ENCODE data around the gene MEFV. TPM values are rescaled to one million over a fixed set of nuclear protein-coding genes. Genes with fewer than 3 reads are reported as not detected.
"Not testable (repeated sequence)": the region's sequence is repeated elsewhere in the genome, so short reads cannot be mapped to it uniquely, and the experiment has no call there.

The MEFV gene
- total RNA-seq, 1 experiment from 2014 or later = not detected

DNA sequence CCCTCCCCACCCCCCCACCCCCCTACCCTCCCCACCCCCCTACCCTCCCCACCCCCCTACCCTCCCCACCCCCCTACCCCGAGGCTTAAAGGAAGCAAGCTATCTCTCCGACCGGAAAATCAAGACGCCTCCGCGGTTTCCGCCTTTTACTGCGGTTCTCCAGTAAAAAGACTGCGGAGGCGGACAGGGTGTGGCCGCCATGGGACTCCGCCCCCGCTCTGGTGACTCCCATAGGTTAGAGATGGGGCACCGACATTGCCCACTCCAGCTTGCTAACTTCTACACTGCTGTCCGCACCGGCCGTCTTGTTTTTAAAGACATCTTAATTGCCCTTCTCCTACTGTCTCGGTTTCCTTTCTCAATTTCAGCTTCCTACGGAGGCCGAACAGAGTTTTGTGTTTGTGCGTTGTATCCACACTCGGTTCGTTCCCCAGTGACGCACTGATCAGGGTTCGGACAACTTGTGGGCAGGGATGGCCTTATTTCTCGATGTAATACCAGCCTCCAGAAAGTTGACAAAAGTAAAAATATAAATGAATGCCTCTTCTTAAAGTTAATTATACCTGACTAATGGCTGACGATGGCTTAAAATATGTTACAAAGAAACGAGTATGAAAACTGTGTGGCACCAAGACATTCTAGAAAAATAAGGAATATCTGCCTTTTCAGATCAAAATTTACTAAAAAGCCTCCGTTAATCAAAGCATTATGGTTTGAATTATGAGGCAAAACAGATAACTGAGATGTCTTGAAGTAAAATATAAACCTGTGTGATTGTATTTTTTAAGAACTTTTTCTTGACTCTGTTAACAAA lies 20.4 kb downstream of the MEFV start:
- peak; percentile 92 for DNase-seq (ENCODE audit: low read depth, low spot score)
- in situ Hi-C loops (cut with HindIII; ENCODE audit: low pct_unique_long_range_greater_than_20kb, low sequenced_read_pairs) = no loop called here

GRCh38 chr16:3234857-3235561 lies 21.4 kb downstream of the MEFV start, which contains the start of gene ZNF200:
ZNF200 (minus strand) TSS chr16:3235158; CDS start chr16:3233755, 1,403 bp downstream.
- in situ Hi-C loops (cut with HindIII; ENCODE audit: low pct_unique_long_range_greater_than_20kb, low sequenced_read_pairs) = no loop called here

GRCh38 chr16:3234543-3234856 lies 21.9 kb downstream of the MEFV start:
- in situ Hi-C loops (cut with HindIII; ENCODE audit: low pct_unique_long_range_greater_than_20kb, low sequenced_read_pairs) = no loop called here
- no peak for DNase-seq (ENCODE audit: low read depth, low spot score)

More at GRCh38 chr16:3234857-3235561, 21.4 kb downstream of the MEFV start, which contains the start of gene ZNF200:
- DNase-seq (ENCODE audit: low read depth, low spot score) = peak; percentile 93

GRCh38 chr16:3223913-3224515 lies 32.4 kb downstream of the MEFV start:
- in situ Hi-C loops (cut with HindIII; ENCODE audit: low pct_unique_long_range_greater_than_20kb, low sequenced_read_pairs) = no loop called here

DNA sequence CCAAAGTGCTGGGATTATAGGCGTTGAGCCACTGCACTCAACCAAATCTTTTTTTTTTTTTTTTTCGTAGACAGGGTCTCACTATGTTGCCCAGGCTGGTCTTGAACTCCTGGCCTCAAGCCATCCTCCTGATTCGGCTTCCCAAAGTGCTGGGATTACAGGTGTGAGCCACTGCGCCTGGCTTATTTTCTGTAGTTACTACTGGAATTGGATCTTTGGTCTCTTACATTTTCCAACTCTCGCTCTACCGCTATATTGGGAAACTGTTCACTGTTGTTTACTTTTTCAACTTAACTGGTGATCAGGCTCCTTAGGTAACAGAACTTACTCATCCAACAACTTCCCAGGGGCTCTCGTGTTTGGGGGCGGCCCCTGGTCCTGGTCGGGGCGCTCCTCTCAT lies 35.6 kb downstream of the MEFV start:
- no peak for DNase-seq (ENCODE audit: low read depth, low spot score)
- in situ Hi-C loops (cut with HindIII; ENCODE audit: low pct_unique_long_range_greater_than_20kb, low sequenced_read_pairs) = no loop called here

More at GRCh38 chr16:3223913-3224515, 32.4 kb downstream of the MEFV start:
- no peak for DNase-seq (ENCODE audit: low read depth, low spot score)

DNA sequence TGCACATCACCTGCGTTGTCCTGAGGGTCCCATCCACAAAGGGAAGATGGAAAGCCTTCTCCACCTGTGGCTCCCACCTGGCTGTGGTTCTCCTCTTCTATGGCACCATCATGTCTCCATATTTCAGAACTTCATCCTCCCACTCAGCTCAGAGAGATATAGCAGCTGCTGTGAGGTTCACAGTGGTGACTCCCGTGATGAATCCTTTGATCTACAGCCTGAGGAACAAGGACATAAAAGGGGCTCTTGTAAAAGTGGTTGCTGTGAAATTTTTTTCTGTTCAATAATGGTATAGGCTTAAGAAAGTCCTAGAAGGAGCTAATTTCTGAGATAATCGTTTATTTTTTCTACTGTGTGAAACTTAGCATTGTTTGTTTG lies 40.2 kb downstream of the MEFV start:
- DNase-seq (ENCODE audit: low read depth, low spot score) = no peak

DNA sequence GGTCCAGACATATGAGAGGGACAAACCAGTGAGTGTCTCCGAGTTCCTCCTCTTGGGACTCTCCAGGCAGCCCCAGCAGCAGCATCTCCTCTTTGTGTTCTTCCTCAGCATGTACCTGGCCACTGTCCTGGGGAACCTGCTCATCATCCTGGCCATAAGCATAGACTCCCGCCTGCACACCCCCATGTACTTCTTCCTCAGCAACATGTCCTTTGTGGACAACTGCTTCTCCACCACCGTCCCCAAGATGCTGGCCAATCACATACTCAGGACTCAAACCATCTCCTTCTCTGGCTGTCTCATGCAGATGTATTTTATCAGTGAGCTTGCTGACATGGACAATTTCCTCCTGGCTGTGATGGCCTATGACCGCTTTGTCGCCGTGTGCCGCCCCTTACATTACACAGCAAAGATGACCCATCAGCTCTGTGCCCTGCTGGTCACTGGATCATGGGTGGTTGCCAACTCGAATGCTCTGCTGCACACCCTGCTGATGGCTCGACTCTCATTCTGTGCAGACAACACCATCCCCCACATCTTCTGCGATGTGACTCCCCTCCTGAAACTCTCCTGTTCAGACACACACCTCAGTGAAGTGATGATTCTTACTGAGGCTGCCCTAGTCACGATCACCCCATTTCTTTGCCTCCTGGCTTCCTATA lies 40.7 kb downstream of the MEFV start:
- no peak for DNase-seq (ENCODE audit: low read depth, low spot score)
- in situ Hi-C loops (cut with HindIII; ENCODE audit: low pct_unique_long_range_greater_than_20kb, low sequenced_read_pairs) = no loop called here

More for the DNA sequence above, 40.2 kb downstream of the MEFV start:
- in situ Hi-C loops (cut with HindIII; ENCODE audit: low pct_unique_long_range_greater_than_20kb, low sequenced_read_pairs) = no loop called here

GRCh38 chr16:3214904-3215600 lies 41.4 kb downstream of the MEFV start:
- in situ Hi-C loops (cut with HindIII; ENCODE audit: low pct_unique_long_range_greater_than_20kb, low sequenced_read_pairs) = no loop called here
- no peak for DNase-seq (ENCODE audit: low read depth, low spot score)

GRCh38 chr16:3212567-3212966 lies 43.9 kb downstream of the MEFV start:
- in situ Hi-C loops (cut with HindIII; ENCODE audit: low pct_unique_long_range_greater_than_20kb, low sequenced_read_pairs) = no loop called here

GRCh38 chr16:3212006-3212405 lies 44.4 kb downstream of the MEFV start:
- no peak for DNase-seq (ENCODE audit: low read depth, low spot score)
- in situ Hi-C loops (cut with HindIII; ENCODE audit: low pct_unique_long_range_greater_than_20kb, low sequenced_read_pairs) = no loop called here

More at GRCh38 chr16:3212567-3212966, 43.9 kb downstream of the MEFV start:
- DNase-seq (ENCODE audit: low read depth, low spot score) = no peak

GRCh38 chr16:3207086-3207953 lies 49.1 kb downstream of the MEFV start:
- DNase-seq (ENCODE audit: low read depth, low spot score) = no peak
- in situ Hi-C loops (cut with HindIII; ENCODE audit: low pct_unique_long_range_greater_than_20kb, low sequenced_read_pairs) = no loop called here

GRCh38 chr16:3205939-3206338 lies 50.5 kb downstream of the MEFV start:
- DNase-seq (ENCODE audit: low read depth, low spot score); in situ Hi-C loops (cut with HindIII; ENCODE audit: low pct_unique_long_range_greater_than_20kb, low sequenced_read_pairs): not testable (repeated sequence)

- no peak for DNase-seq (ENCODE audit: low read depth, low spot score)
- in situ Hi-C loops (cut with HindIII; ENCODE audit: low pct_unique_long_range_greater_than_20kb, low sequenced_read_pairs) = no loop called here
Observed at GRCh38 chr16:3202903-3203539, 53.4 kb downstream of the MEFV start.

DNA sequence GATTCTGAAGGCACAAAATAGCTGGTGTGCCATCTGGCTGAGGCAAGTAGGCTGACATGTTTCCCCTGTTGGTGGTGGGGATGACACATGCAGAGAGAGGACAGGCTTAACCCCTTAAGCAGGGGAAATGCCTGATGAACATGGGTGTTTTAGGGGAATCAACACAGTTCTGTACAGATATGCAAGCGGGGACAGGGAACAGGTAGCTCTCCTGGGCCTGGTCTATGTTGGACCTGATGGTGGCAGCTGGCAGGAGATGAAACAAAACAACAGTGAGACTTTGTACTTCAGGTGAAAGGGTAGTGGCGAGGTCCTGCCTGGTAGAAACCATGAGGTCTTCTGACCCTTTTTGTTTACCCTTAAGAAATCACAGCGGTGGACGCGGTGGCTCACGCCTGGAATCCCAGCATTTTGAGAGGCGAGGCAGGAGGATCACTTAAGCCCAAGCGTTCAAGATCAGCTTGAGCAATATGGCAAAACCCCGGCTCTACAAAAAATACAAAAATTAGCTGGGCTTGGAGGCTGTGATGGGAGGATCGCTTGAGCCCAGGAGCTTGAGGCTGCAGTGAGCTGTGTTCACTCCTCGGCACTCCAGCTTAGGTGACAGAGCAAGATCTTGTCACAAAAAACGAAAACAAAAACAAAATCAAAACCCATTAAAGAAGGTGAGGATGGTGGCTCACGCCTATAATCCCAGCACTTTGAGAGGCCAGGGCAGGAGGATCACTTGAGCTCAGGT lies 57.9 kb downstream of the MEFV start:
- no peak for DNase-seq (ENCODE audit: low read depth, low spot score)
- in situ Hi-C loops (cut with HindIII; ENCODE audit: low pct_unique_long_range_greater_than_20kb, low sequenced_read_pairs) = no loop called here

DNA sequence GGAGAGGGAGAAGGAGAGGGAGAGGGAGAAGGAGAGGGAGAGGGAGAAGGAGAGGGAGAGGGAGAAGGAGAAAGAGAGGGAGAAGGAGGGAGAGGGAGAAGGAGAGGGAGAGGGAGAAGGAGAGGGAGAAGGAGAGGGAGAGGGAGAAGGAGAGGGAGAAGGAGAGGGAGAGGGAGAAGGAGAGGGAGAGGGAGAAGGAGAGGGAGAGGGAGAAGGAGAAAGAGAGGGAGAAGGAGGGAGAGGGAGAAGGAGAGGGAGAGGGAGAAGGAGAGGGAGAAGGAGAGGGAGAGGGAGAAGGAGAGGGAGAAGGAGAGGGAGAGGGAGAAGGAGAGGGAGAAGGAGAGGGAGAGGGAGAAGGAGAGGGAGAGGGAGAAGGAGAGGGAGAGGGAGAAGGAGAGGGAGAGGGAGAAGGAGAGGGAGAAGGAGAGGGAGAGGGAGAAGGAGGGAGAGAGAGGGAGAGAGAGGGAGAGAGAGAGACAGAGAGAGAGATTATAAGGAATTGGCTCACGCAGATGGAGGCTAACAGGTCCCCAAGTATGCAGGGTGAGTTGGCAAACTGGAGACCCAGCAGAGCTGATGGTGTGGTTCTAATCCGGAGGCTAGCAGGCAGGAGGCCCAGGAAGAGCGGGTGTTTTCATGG lies 58.6 kb downstream of the MEFV start:
- DNase-seq (ENCODE audit: low read depth, low spot score); in situ Hi-C loops (cut with HindIII; ENCODE audit: low pct_unique_long_range_greater_than_20kb, low sequenced_read_pairs): not testable (repeated sequence)

Measured in SK-MEL-5 (cell line).